Activated CD4-positive, alpha-beta memory T cell treated with anti-CD3 and anti-CD28 coated beads for 36 hours (primary cell): ENCODE data around the gene CARD18. TPM values are rescaled to one million over a fixed set of nuclear protein-coding genes. Genes with fewer than 3 reads are reported as not detected.
"Not testable (repeated sequence)": the region's sequence is repeated elsewhere in the genome, so short reads cannot be mapped to it uniquely, and the experiment has no call there.

Experiments
- CTCF ChIA-PET: fragments of 350-600 bp; sonication (Branson Sonifier 250); formaldehyde crosslinking; loops from one replicate; lab custom pipeline; 2021; ENCODE audit warnings: antibody characterized with exemption, inconsistent platforms; lab: Charles Lee
- POLR2A ChIA-PET: fragments of 350-600 bp; sonication (Branson Sonifier 250); formaldehyde crosslinking; loops from one replicate; lab custom pipeline; 2021; ENCODE audit warnings: antibody characterized with exemption; lab: Charles Lee
- DNase-seq: peaks from one replicate; pipeline ENCODE4 v3.0.0-alpha.2; 2020
- H3K27ac Mint-ChIP-seq: one replicate; pipeline ENCODE4 v1.8.0; 2021; ENCODE audit warnings: mixed read lengths
- H3K27me3 Mint-ChIP-seq: one replicate; pipeline ENCODE4 v1.8.0; 2021; ENCODE audit warnings: mixed read lengths
- H3K36me3 Mint-ChIP-seq: one replicate; pipeline ENCODE4 v1.8.0; 2021; ENCODE audit warnings: mixed read lengths
- H3K4me1 Mint-ChIP-seq: one replicate; pipeline ENCODE4 v1.8.0; 2021; ENCODE audit warnings: low read depth, mixed read lengths
- H3K4me3 Mint-ChIP-seq: one replicate; pipeline ENCODE4 v1.8.0; 2021; ENCODE audit warnings: mild to moderate bottlenecking, mixed read lengths
- H3K9me3 Mint-ChIP-seq: one replicate; pipeline ENCODE4 v1.8.0; 2021; ENCODE audit warnings: mixed read lengths
- intact Hi-C: fragments of 100-400 bp; cut with micrococcal nuclease; formaldehyde crosslinking; loops from one replicate; pipeline ENCODE4 v1.15.1; 2023
- total RNA-seq, 2 experiments: library from RNA; stranded (reverse); gene quantifications; one replicate each; pipeline ENCODE4 v1.2.3, GENCODE V29; 2021

CARD18 gene
- total RNA-seq, 2 experiments from 2014 or later: not detected

GRCh38 chr11:105102079-105102581, 37.4 kb downstream of the CARD18 start:
- H3K9me3 Mint-ChIP-seq, H3K27ac Mint-ChIP-seq, H3K4me3 Mint-ChIP-seq, POLR2A ChIA-PET, DNase-seq, H3K36me3 Mint-ChIP-seq, CTCF ChIA-PET, H3K27me3 Mint-ChIP-seq: not testable (repeated sequence)
- H3K4me1 Mint-ChIP-seq: peaks cover 38% of the 10 kb centered on the region
- intact Hi-C loops: loop anchor here (5.0 to 10.0 kb wide), 2 partner anchors 135 to 397 kb away; partner anchors contain the start of gene CASP4

GRCh38 chr11:105100981-105101630, 38.5 kb downstream of the CARD18 start:
- Mint-ChIP-seq H3K27ac (peak overlapping the region; percentile 34), H3K4me3 (peak overlapping the region; percentile 53), H3K27me3 (no peaks in the 10 kb centered on the region), H3K4me1 (peaks cover 35% of the 10 kb centered on the region), H3K36me3 (peaks cover 8% of the 10 kb centered on the region), H3K9me3 (peaks cover 5% of the 10 kb centered on the region)
- intact Hi-C loops: loop anchor here (1.0 to 10.0 kb wide), 6 partner anchors 24 to 396 kb away; partner anchors contain the start of genes CASP1 and CASP4
- no peak for DNase-seq
- CTCF ChIA-PET: no interaction called here
- POLR2A ChIA-PET: no interaction called here

- peaks cover 7% of the 10 kb centered on the region for H3K36me3 Mint-ChIP-seq
- peak; percentile 57 for DNase-seq
- POLR2A ChIA-PET: no interaction called here
Observed at GRCh38 chr11:105100206-105100605, 39.4 kb downstream of the CARD18 start.

GRCh38 chr11:105099594-105099993, 40.0 kb downstream of the CARD18 start:
- peaks cover 35% of the 10 kb centered on the region for H3K4me1 Mint-ChIP-seq
- H3K27ac Mint-ChIP-seq: peak overlapping the region; percentile 34
- H3K4me3 Mint-ChIP-seq: peak overlapping the region; percentile 21
- intact Hi-C loops, DNase-seq, CTCF ChIA-PET, H3K27me3 Mint-ChIP-seq, POLR2A ChIA-PET, H3K9me3 Mint-ChIP-seq, H3K36me3 Mint-ChIP-seq: not testable (repeated sequence)

More at GRCh38 chr11:105100206-105100605, 39.4 kb downstream of the CARD18 start:
- H3K4me3 Mint-ChIP-seq: peak overlapping the region; percentile 53
- peaks cover 4% of the 10 kb centered on the region for H3K9me3 Mint-ChIP-seq
- peaks cover 35% of the 10 kb centered on the region for H3K4me1 Mint-ChIP-seq
- H3K27ac Mint-ChIP-seq: peak overlapping the region; percentile 34
- intact Hi-C loops: loop anchor here (1.0 to 10.0 kb wide), 6 partner anchors 23 to 395 kb away; partner anchors contain the start of genes CASP1 and CASP4
- CTCF ChIA-PET: no interaction called here
- H3K27me3 Mint-ChIP-seq: no peaks in the 10 kb centered on the region

- Mint-ChIP-seq H3K27ac (no peak overlapping the region), H3K4me1 (no peaks in the 10 kb centered on the region), H3K27me3 (no peaks in the 10 kb centered on the region), H3K36me3 (no peaks in the 10 kb centered on the region), H3K9me3 (no peaks in the 10 kb centered on the region), H3K4me3 (no peak overlapping the region)
- no peak for DNase-seq
- ChIA-PET CTCF (no interaction called here), POLR2A (no interaction called here)
- intact Hi-C loops: no loop called here
Observed at GRCh38 chr11:105092256-105093239, 47.0 kb downstream of the CARD18 start.

Other genes with a start within 250 kb of the CARD18 start
- gene CASP12, start 241.3 kb downstream of the CARD18 start, total RNA-seq: not detected
- 10 to 100 TPM; 58.2 to 58.3 TPM for gene CASP4, start 171.2 kb downstream of the CARD18 start, total RNA-seq
- gene CASP5, start 116.6 kb downstream of the CARD18 start, total RNA-seq: not detected
- 10 to 100 TPM; 28.5 to 37.1 TPM for gene CASP1, start 104.6 kb downstream of the CARD18 start, total RNA-seq
- 10 to 100 TPM in 1 of 2 experiments, 1 to 10 TPM in 1; 8.6 to 10.5 TPM for gene CARD16, start 94.4 kb downstream of the CARD18 start, total RNA-seq